Globus pallidus (tissue), 1 donor: ENCODE measurements around the gene EMX1.

ENCODE experiments used
- DNase-seq: peaks from one replicate; pipeline ENCODE4 v3.0.0-alpha.2; 2015; ENCODE audit warnings: low spot score

Gene EMX1

GRCh38 chr2:72917138-72917876 lies at the start of gene EMX1:
TSS of gene EMX1 (plus strand) at chr2:72917519. CDS start at chr2:72917853, 334 bp downstream.
- DNase-seq: no peak

- DNase-seq: no peak
These were observed 46.3 kb upstream of the EMX1 start for GRCh38 chr2:72871060-72871459.

GRCh38 chr2:72871880-72872279 lies 45.4 kb upstream of the EMX1 start:
- DNase-seq: no peak

- DNase-seq: no peak
These were observed 33.9 kb upstream of the EMX1 start for GRCh38 chr2:72883356-72883962.

GRCh38 chr2:72886505-72887031 lies 30.8 kb upstream of the EMX1 start:
- DNase-seq: no peak

GRCh38 chr2:72887032-72887739 lies 30.1 kb upstream of the EMX1 start, which contains the start of gene SPR:
TSS of gene SPR (plus strand) at chr2:72887408. CDS start at chr2:72887433, 25 bp downstream.
- DNase-seq: peak; percentile 67

GRCh38 chr2:72887740-72888437 lies 29.4 kb upstream of the EMX1 start:
- DNase-seq: peak; percentile 82

- no peak for DNase-seq
These were observed 28.7 kb upstream of the EMX1 start for GRCh38 chr2:72888438-72889202.

- no peak for DNase-seq
These were observed 27.3 kb upstream of the EMX1 start for GRCh38 chr2:72889991-72890390.

- DNase-seq: no peak
These were observed 26.1 kb upstream of the EMX1 start for GRCh38 chr2:72891091-72891818.

- peak; percentile 69 for DNase-seq
These were observed 24.7 kb upstream of the EMX1 start for GRCh38 chr2:72892506-72893173.

GRCh38 chr2:72893594-72894319 lies 23.6 kb upstream of the EMX1 start:
- DNase-seq: no peak

- DNase-seq: no peak
These were observed 22.8 kb upstream of the EMX1 start for GRCh38 chr2:72894514-72894913.

- DNase-seq: no peak
These were observed 22.2 kb upstream of the EMX1 start for GRCh38 chr2:72895154-72895553.

GRCh38 chr2:72895759-72896281 lies 21.5 kb upstream of the EMX1 start:
- DNase-seq: no peak

- DNase-seq: no peak
These were observed 20.9 kb upstream of the EMX1 start for GRCh38 chr2:72896446-72896845.

GRCh38 chr2:72897785-72898584 lies 19.3 kb upstream of the EMX1 start:
- DNase-seq: no peak

- DNase-seq: no peak
These were observed 18.8 kb upstream of the EMX1 start for GRCh38 chr2:72898585-72898906.
